Naive B cell (primary cell): ENCODE data around the gene TSGA10. TPM values are rescaled to one million over a fixed set of nuclear protein-coding genes. Genes with fewer than 3 reads are reported as not detected.

Source experiments
- polyA plus RNA-seq, 6 donors: library from polyadenylated mRNA; unstranded; fragments of 300-500 nt; fragmentation: Illumina TruSeq; gene quantifications; one replicate each; pipeline ENCODE4 v1.2.3, GENCODE V29; 2021; ENCODE audit warnings: low read depth in 6 of 6

Gene TSGA10
- polyA plus RNA-seq, 6 donors from 2014 or later: 17.2 to 42.2 (median 21.9) TPM

Other genes starting within 250 kb of the TSGA10 start
- not detected for gene CRACDL, start 218.7 kb downstream of the TSGA10 start, polyA plus RNA-seq
- 1 to 10 TPM in 5 of 6 donors, not detected in 1; 1.6 to 5.7 (median 3.4) TPM for gene C2orf15, start 13.2 kb downstream of the TSGA10 start, polyA plus RNA-seq
- 10 to 100 TPM in 5 of 6 donors, 1 to 10 TPM in 1; 9.9 to 23.4 (median 20.6) TPM for gene LIPT1, start within 50 bp of the TSGA10 start, polyA plus RNA-seq
- gene MITD1, start 26.1 kb upstream of the TSGA10 start, polyA plus RNA-seq: 10 to 100 TPM; 64.7 to 81.5 (median 67.7) TPM
- gene MRPL30, start 26.2 kb upstream of the TSGA10 start, polyA plus RNA-seq: 10 to 100 TPM; 10.4 to 25.2 (median 17.9) TPM
- not detected for gene LYG2, start 100.7 kb upstream of the TSGA10 start, polyA plus RNA-seq
- 1 to 10 TPM in 1 of 6 donors, under 1 TPM in 1, not detected in 4; 0.57 to 1.1 TPM for gene LYG1, start 146.3 kb upstream of the TSGA10 start, polyA plus RNA-seq
- 10 to 100 TPM; 40.1 to 55.3 (median 42.5) TPM for gene TXNDC9, start 181.4 kb upstream of the TSGA10 start, polyA plus RNA-seq
- 10 to 100 TPM in 1 of 6 donors, 1 to 10 TPM in 5; 2.6 to 10.2 (median 4.1) TPM for gene EIF5B, start 182.4 kb upstream of the TSGA10 start, polyA plus RNA-seq